K562 (cell line): ENCODE results near the gene KIFC3. TPM values are rescaled to one million over a fixed set of nuclear protein-coding genes. Genes with fewer than 3 reads are reported as not detected.

Experiments used
- ATAC-seq: fragments of 200-7000 bp; cut with Tn5 transposase; 3 replicates; pipeline ENCODE4 v1.9.1; 2020; ENCODE audit warnings: moderate library complexity
- BruUV-seq: library from RNA; stranded (reverse); fragments of 400-500 nt; replicated peaks from 2 replicates; lab custom pipeline; 2021; lab: Mats Ljungman, UMichigan
- CTCF ChIA-PET: fragments of 300-600 bp; formaldehyde crosslinking; extraction: SDS; loops from one replicate; lab custom pipeline; 2021; ENCODE audit warnings: low intra/inter-chr PET ratio; lab: Yijun Ruan, JAX
- POLR2A ChIA-PET: fragments of 300-600, 350-650 bp; sonication (Branson Sonifier 250); formaldehyde crosslinking; extraction: SDS; loops from one replicate; lab custom pipeline; 2021; ENCODE audit warnings: antibody characterized with exemption, inconsistent platforms; lab: Yijun Ruan, JAX
- DNase-seq, 4 experiments: peaks; one replicate each; pipeline versions ENCODE4 v3.0.0 to v3.0.0-alpha.2; 2011 to 2018; ENCODE audit warnings: low spot score in 3 of 4, mixed read lengths in 3 of 4; ENCODE audit errors: extremely low read depth in 1 of 4
- FAIRE-seq: peaks from 2 replicates; lab custom pipeline; 2011; peaks lifted over from hg19 to GRCh38; lab: Jason Lieb, UNC
- H2AFZ ChIP-seq: 2 replicates; pipeline ENCODE4 v1.6.0; 2011; ENCODE audit warnings: low read depth, low read length, control low read depth, inconsistent platforms
- H3K27ac ChIP-seq: fragments of 200-600 bp; 3 replicates; pipeline ENCODE4 v1.8.0; 2011; ENCODE audit warnings: low read depth, mild to moderate bottlenecking, control low read depth, inconsistent platforms, low read length, moderate library complexity, mixed read lengths; ENCODE audit errors: extremely low read depth
- H3K27me3 ChIP-seq, 2 experiments: fragments of 300-600 bp in 1 of 2; 2 replicates in 1 of 2; 3 replicates in 1 of 2; pipeline versions ENCODE4 v1.6.0 to v1.8.0; 2011; ENCODE audit warnings: inconsistent platforms in 2 of 2, low read length in 2 of 2, mild to moderate bottlenecking in 1 of 2, mixed read lengths in 1 of 2, moderate library complexity in 1 of 2; ENCODE audit not compliant: control insufficient read depth in 2 of 2, insufficient read depth in 2 of 2
- H3K36me3 ChIP-seq: fragments of 300-600 bp; 3 replicates; pipeline ENCODE4 v1.8.0; 2011; ENCODE audit warnings: mild to moderate bottlenecking, low read length, inconsistent platforms; ENCODE audit not compliant: control insufficient read depth, insufficient read depth
- H3K4me1 ChIP-seq, 2 experiments: fragments of 200-600 bp in 1 of 2; replicated peaks in 1 of 2; 2 replicates in 1 of 2; 3 replicates in 1 of 2; pipeline versions ENCODE4 v1.5.1 to v1.8.0; 2011; ENCODE audit warnings: inconsistent platforms in 2 of 2, low read length in 2 of 2, mild to moderate bottlenecking in 1 of 2, mixed read lengths in 1 of 2, moderate library complexity in 1 of 2; ENCODE audit not compliant: control insufficient read depth in 2 of 2, insufficient read depth in 2 of 2
- H3K4me2 ChIP-seq: 2 replicates; pipeline ENCODE4 v1.6.1; 2011; ENCODE audit warnings: low read length, control low read depth, inconsistent platforms, mixed read lengths; ENCODE audit not compliant: insufficient read depth
- H3K4me3 ChIP-seq: fragments of 200-600 bp; sonication (generic), shearing (Covaris generic); 2 replicates; pipeline ENCODE4 v1.5.1; 2016; ENCODE audit warnings: control low read depth, inconsistent platforms
- H3K79me2 ChIP-seq: fragments of 200-600 bp; 3 replicates; pipeline ENCODE4 v1.8.0; 2011; ENCODE audit warnings: low read length, inconsistent platforms; ENCODE audit not compliant: control insufficient read depth, insufficient read depth
- H3K9ac ChIP-seq, 2 experiments: 2 replicates each; pipeline versions ENCODE4 v1.6.0 to v1.6.1; 2011; ENCODE audit warnings: low read depth in 2 of 2, low read length in 2 of 2, control low read depth in 1 of 2, inconsistent platforms in 1 of 2, mild to moderate bottlenecking in 1 of 2, mixed read lengths in 1 of 2; ENCODE audit not compliant: insufficient read depth in 1 of 2
- H3K9me1 ChIP-seq: one replicate; pipeline ENCODE4 v1.6.0; 2011; ENCODE audit warnings: inconsistent platforms, mild to moderate bottlenecking, low read length, moderate library complexity; ENCODE audit not compliant: control insufficient read depth, insufficient read depth
- H3K9me3 ChIP-seq: replicated peaks from 2 replicates; pipeline ENCODE4 v1.5.1; 2011; ENCODE audit warnings: low read depth, low read length, inconsistent platforms; ENCODE audit not compliant: control insufficient read depth, insufficient read depth
- H4K20me1 ChIP-seq: replicated peaks from 2 replicates; pipeline ENCODE4 v1.6.1; 2011; ENCODE audit warnings: low read length, inconsistent platforms, mixed read lengths; ENCODE audit not compliant: control insufficient read depth, insufficient read depth
- BDP1 ChIP-seq: IDR thresholded peaks from 3 replicates; pipeline ENCODE4 v1.6.1; 2011; ENCODE audit not compliant: insufficient read length, insufficient read depth
- E2F8 ChIP-seq: fragments of 450-650 bp; IDR thresholded peaks from 2 replicates; pipeline ENCODE4 v1.7.1; 2018; ENCODE audit warnings: mild to moderate bottlenecking, low read depth; ENCODE audit not compliant: partially characterized antibody
- ETS2 ChIP-seq: IDR thresholded peaks from 2 replicates; pipeline ENCODE4 v1.6.1; 2016; ENCODE audit warnings: borderline replicate concordance, missing genetic modification characterization, mild to moderate bottlenecking, moderate library complexity, missing compliant biosample characterization; ENCODE audit not compliant: poor library complexity, severe bottlenecking
- HIVEP1 ChIP-seq: fragments of 250-450 bp; sonication (Bioruptor Pico); IDR thresholded peaks from 2 replicates; pipeline ENCODE4 v1.4.0; 2020; ENCODE audit warnings: mild to moderate bottlenecking
- MAFF ChIP-seq: IDR thresholded peaks from 2 replicates; pipeline ENCODE4 v1.6.1; 2012; ENCODE audit warnings: low read length, improper control_type of control experiment
- MAZ ChIP-seq, 2 experiments: fragments of 450-650 bp in 1 of 2; sonication (generic) in 1 of 2; formaldehyde crosslinking; IDR thresholded peaks in 1 of 2; conservative IDR thresholded peaks in 1 of 2; 2 replicates each; pipeline versions ENCODE4 v1.4.0 to v1.5.0; 2020; ENCODE audit warnings: mild to moderate bottlenecking in 1 of 2, missing genetic modification reagents in 1 of 2
- MLX ChIP-seq, 2 experiments: fragments of 450-650 bp in 1 of 2; sonication (generic) in 1 of 2; formaldehyde crosslinking; conservative IDR thresholded peaks; 2 replicates each; pipeline versions ENCODE4 v1.4.0 to v1.8.1; 2020 to 2022; ENCODE audit warnings: mild to moderate bottlenecking in 1 of 2, missing genetic modification reagents in 1 of 2
- MTA3 ChIP-seq: fragments of 450-650 bp; formaldehyde crosslinking; IDR thresholded peaks from 2 replicates; pipeline ENCODE4 v1.6.1; 2017; ENCODE audit warnings: mild to moderate bottlenecking, borderline replicate concordance
- POLR2AphosphoS2 ChIP-seq: IDR thresholded peaks from 2 replicates; pipeline ENCODE4 v1.6.1; 2012; ENCODE audit warnings: low read length, improper control_type of control experiment
- UBTF ChIP-seq, 2 experiments: IDR thresholded peaks; 2 replicates each; pipeline ENCODE4 v1.6.1; 2012; ENCODE audit warnings: improper control_type of control experiment in 2 of 2, low read depth in 2 of 2, low read length in 2 of 2, borderline replicate concordance in 1 of 2
- YBX1 ChIP-seq: fragments of 450-650 bp; IDR thresholded peaks from 2 replicates; pipeline ENCODE4 v1.7.1; 2016; ENCODE audit warnings: mild to moderate bottlenecking
- ZBTB43 ChIP-seq: sonication (generic); formaldehyde crosslinking; IDR thresholded peaks from 2 replicates; pipeline ENCODE4 v1.8.0; 2023; ENCODE audit warnings: mild to moderate bottlenecking, missing genetic modification reagents
- ZNF165 ChIP-seq: fragments of 250-450 bp; sonication (Bioruptor Pico); IDR thresholded peaks from 2 replicates; pipeline ENCODE4 v1.4.0; 2020; ENCODE audit warnings: borderline replicate concordance
- ZNF175 ChIP-seq: fragments of 200-800 bp; sonication (Bioruptor generic); IDR thresholded peaks from 2 replicates; pipeline ENCODE4 v1.6.1; 2016; ENCODE audit warnings: low read depth, mild to moderate bottlenecking, missing genetic modification characterization, missing compliant biosample characterization
- ZNF282 ChIP-seq: sonication (generic); formaldehyde crosslinking; IDR thresholded peaks from 2 replicates; pipeline ENCODE4 v1.8.1; 2023; ENCODE audit warnings: missing genetic modification reagents
- WGBS: fragments of 100-300 bp; shearing (Covaris generic); methylation state at CpG from one replicate; pipeline ENCODE4 v1.1.6; 2016; ENCODE audit warnings: low coverage, mixed read lengths; ENCODE audit not compliant: insufficient coverage; ENCODE audit errors: missing lambda C conversion rate; 5-methylcytosine and 5-hydroxymethylcytosine counted together
- in situ Hi-C: fragments of 300-500 bp; cut with MboI; formaldehyde crosslinking; loops from 4 replicates; pipeline ENCODE4 v1.15.0; 2018; ENCODE audit warnings: inconsistent platforms, mixed read lengths
- intact Hi-C: fragments of 100-400 bp; cut with micrococcal nuclease; formaldehyde crosslinking; loops from 2 replicates; pipeline ENCODE4 v1.14.2; 2022
- polyA plus RNA-seq, 8 experiments: library from polyadenylated mRNA; depleted of rRNA in 4 of 8; stranded (reverse) in 5 of 8; unstranded in 3 of 8; fragments of >200 nt; fragmentation: Nextera tagmentation in 2 of 8; fragmentation: Illumina TruSeq in 1 of 8; extraction: Ambion mirVana in 2 of 8; extraction: Trizol in 1 of 8; gene quantifications; 2 replicates each; pipeline versions ENCODE4 v1.2.1 to v1.2.3, GENCODE V29; 2011 to 2014; ENCODE audit warnings: inconsistent platforms in 1 of 8, missing spikeins in 1 of 8
- total RNA-seq, 7 experiments: library from RNA; depleted of rRNA in 6 of 7; stranded (reverse); fragments of >200 nt in 6 of 7; fragmentation: Illumina TruSeq in 2 of 7; extraction: Trizol in 2 of 7; gene quantifications; 2 replicates each; pipeline versions ENCODE4 v1.2.1 to v1.2.3, GENCODE V29; 2011 to 2021; ENCODE audit warnings: low replicate concordance in 1 of 7

The KIFC3 gene
- total and polyA plus RNA-seq, 9 of the 15 experiments (the other 6 are each of a cell fraction or from before 2014, with no cell fraction given), result 0.23 to 105 (median 26.2) TPM

GRCh38 chr16:57752203-57752580, 50.1 kb downstream of the KIFC3 start:
- no peak overlapping the region for H3K27ac ChIP-seq
- no peak overlapping the region; a peak in 1 of 4 replicates for H3K9ac ChIP-seq
- H4K20me1 ChIP-seq, result no peaks in the 10 kb centered on the region; the same call in none of the 2 replicates
- no peak overlapping the region for H2AFZ ChIP-seq
- H3K36me3 ChIP-seq, result peaks cover 57% of the 10 kb centered on the region; the same call in 2 of the 3 replicates
- H3K4me3 ChIP-seq, result no peak overlapping the region
- in situ Hi-C loops, result loop anchor here (10.0 kb wide), 1 partner anchor 253 kb away; the partner anchor contains the start of genes USB1 and ZNF319
- peaks cover 0 to 28% of the 10 kb centered on the region in 2 experiments; a peak in 2 of 5 replicates for H3K4me1 ChIP-seq
- WGBS, result 84% methylated on average over 4 of the region's 6 CpGs
- no peaks in the 10 kb centered on the region for H3K27me3 ChIP-seq
- FAIRE-seq, result no peak
- ATAC-seq, result no peak
- H3K79me2 ChIP-seq, result no peaks in the 10 kb centered on the region
- no TSS peak for BruUV-seq
- no peaks in the 10 kb centered on the region for H3K9me1 ChIP-seq
- CTCF ChIA-PET, result no interaction called here
- no peaks in the 10 kb centered on the region for H3K9me3 ChIP-seq
- intact Hi-C loops, result no loop called here
- POLR2A ChIA-PET, result interaction anchor here (0.9 to 1.0 kb wide), 2 partner anchors 8 to 266 kb away, joined by 3 read pairs; no protein-coding TSS in a partner anchor
- DNase-seq, result no peak
- H3K4me2 ChIP-seq, result no peak overlapping the region
- no peak for TF ChIP-seq ZBTB43 (CRISPR knock-in tag)
- TF ChIP-seq POLR2AphosphoS2, result no peak
- no peak for TF ChIP-seq MTA3
- TF ChIP-seq MAFF, result no peak
- no peak for TF ChIP-seq ZNF165 (CRISPR knock-in tag)
- no peak for TF ChIP-seq E2F8
- no peak for TF ChIP-seq ETS2
- TF ChIP-seq BDP1, result no peak
- TF ChIP-seq ZNF175, result no peak
- no peak for TF ChIP-seq ZNF282 (CRISPR knock-in tag)
- TF ChIP-seq HIVEP1 (CRISPR knock-in tag), result no peak
- TF ChIP-seq MAZ (CRISPR knock-in tag; conservative IDR thresholded peaks at IDR 0.05 in 1 of 2, IDR thresholded peaks at IDR 0.05 in 1 of 2), result no peak
- TF ChIP-seq YBX1, result no peak
- TF ChIP-seq MLX (CRISPR knock-in tag; conservative IDR thresholded peaks at IDR 0.05), result no peak
- TF ChIP-seq UBTF (IDR thresholded peaks at IDR 0.05; ENCODE audit: borderline replicate concordance in 1 of 2, low read depth in 2 of 2, low read length in 2 of 2), result no peak
